ENCODE results near the gene STAT3.
"Not testable (repeated sequence)": the region's sequence is repeated elsewhere in the genome, so short reads cannot be mapped to it uniquely, and the experiment has no call there.

STAT3 gene

GRCh38 chr17:42380935-42381334 is 7.3 kb downstream of the STAT3 start:
- DNase-seq = no peak

DNA sequence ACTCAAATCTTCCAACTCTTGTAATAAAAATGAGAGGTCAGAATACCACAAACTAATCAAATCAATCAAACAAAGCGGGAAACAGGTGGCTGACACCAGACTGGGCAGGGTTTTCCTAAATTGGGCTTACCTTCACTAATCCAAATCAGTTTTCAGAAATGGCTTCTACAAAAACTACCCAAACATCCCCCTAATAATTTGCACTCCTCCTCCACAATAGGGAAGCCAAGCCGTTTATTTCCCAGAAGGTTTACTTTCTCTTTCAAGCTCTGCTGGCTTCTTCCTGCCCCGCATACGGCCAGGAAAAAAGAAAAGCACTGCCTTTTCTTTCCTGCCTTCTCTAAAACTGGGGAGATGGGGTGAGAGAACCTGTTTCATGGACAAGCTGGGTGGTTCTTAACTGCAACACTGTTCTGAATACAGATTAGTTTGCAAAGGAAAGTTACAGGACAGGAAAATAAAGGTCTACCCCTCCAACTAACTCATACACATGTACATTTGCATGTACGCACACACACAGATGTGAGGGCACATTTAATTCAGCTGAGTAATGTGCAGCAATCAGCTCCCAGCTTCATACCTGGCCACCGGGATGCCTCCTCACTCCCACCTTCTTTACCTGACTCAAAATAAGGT is 9.2 kb downstream of the STAT3 start:
- peak; percentile 34 for DNase-seq

- no peak for DNase-seq
Observed at GRCh38 chr17:42378359-42378958, 9.8 kb downstream of the STAT3 start.

- no peak for DNase-seq
Observed at GRCh38 chr17:42373896-42374295, 14.3 kb downstream of the STAT3 start.

DNA sequence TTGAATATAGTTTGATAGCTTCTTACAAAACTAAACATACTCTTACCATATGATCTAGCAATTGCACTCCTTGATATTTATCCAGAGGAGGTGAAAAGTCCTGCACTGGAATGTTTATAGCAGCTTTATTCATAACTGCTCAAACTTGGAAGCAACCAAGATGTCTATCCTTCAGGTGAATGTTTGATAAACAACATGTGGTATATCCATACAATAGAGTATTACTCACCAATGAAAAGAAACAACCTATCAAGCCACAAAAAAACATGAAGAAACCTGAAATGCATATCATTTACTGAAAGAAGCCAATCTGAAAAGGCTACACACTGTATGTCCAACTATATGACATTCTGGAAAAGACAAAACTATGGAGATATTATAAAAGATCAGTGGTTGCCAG is 16.1 kb downstream of the STAT3 start:
- DNase-seq = no peak

GRCh38 chr17:42368797-42369561 is 19.3 kb downstream of the STAT3 start:
- not testable (repeated sequence) for DNase-seq

DNA sequence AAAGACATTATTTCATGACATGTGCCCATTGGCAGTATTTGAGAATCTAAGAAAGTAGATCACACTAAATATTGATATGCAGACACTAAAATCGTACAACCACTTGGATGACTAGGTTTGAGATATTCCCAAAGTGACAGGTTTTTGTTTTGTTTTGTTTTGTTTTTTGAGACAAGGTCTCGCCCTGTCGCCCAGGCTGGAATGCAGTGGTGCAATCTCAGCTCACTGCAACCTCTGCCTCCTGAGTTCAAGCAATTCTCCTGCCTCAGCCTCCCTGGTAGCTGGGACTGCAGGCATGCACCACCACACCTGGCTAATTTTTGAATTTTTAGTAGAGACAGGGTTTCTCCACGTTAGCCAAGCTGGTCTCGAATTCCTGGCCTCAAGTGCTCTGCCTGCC is 19.9 kb downstream of the STAT3 start:
- DNase-seq = not testable (repeated sequence)

DNA sequence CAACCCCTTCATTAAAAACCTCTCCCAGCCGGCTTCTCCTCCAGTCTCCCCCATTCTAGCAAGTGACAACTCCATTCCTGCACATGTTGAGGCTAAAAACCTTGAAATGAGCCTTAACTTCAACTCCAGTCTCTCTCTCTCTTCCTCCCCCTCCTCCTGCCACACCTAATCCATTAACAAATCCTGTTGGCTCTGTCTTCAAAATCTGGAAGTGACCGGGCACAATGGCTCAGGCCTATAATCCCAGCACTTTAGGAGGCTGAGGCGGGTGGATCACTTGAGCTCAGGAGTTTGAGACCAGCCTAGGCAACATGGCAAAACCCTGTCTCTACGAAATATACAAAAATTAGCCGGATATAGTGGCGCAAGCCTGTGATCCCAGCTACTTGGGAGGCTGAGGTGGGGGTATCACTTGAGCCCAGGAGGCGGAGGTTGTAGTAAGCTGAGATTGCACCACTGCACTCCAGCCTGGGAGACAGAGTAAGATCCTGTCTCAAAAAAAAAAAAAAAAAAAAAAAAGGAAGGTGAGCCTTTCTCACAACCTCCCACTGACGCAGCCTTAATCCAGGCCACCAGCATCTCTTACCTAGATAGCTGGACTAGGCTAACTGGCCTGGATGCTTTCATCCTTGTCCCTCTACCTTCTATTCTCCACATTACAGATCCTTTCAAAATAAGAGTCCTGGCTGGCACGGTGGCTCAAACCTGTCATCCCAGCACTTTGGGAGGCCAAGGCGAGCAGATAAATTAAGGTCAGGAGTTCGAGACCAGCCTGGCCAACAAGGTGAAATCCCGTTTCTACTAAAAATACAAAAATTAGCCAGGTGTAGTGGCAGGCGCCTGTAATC is 21.8 kb downstream of the STAT3 start:
- not testable (repeated sequence) for DNase-seq

DNA sequence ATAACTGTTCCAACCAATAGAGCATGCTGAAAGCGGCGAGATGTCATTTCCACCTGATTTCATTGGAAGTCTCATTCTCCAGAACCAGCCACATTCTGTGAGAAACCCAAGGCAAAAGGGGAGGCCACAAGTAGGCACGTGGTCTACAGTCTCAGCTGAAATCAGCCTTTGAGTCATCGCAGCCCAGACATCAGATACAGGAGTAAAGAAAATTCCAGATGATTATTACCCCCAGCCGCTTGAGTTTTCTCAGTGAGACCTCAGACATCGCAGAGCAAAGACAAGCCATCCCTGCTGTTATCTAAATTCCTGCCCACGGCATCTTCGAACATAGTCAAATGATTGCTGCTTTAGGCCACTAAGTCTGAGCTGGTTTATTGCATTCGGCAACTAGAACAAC is 23.1 kb downstream of the STAT3 start:
- no peak for DNase-seq

DNA sequence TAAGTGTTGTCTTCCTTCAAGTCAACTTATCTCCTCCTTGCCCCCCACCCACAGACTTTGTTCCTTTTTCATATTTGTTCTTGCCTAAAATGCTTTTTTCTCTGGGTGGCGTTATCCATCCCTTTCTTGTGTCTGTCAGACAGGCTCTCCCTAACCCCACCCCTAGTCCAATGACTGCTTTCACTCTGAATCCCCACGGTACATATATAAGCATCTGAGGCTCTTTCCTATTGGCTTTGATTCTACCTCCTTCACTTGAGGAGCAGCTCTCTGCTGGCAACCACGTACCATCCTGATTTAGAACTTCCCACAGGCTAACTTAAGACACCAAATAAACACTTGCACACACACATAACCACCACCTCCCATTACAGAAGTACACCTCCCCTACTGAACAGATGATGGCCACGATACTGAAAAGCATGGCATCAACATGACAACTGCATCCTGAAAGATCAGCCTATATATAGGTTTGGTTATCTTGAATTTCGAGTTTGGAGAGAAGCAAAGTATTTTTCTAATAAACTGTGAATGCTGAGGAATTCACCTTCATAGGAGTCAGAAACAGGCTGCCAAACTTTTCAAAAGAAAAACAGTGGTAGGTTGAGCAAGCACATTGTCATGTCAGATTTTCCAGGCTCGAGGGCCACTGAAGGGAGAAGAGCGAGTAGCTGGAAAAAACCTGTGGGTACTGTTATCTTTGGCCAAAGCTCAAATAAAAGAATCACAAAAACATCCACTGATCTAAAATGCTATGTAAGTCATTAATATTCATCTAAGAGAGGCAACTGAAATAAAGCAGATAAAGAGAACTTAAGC is 24.3 kb downstream of the STAT3 start:
- DNase-seq = no peak

DNA sequence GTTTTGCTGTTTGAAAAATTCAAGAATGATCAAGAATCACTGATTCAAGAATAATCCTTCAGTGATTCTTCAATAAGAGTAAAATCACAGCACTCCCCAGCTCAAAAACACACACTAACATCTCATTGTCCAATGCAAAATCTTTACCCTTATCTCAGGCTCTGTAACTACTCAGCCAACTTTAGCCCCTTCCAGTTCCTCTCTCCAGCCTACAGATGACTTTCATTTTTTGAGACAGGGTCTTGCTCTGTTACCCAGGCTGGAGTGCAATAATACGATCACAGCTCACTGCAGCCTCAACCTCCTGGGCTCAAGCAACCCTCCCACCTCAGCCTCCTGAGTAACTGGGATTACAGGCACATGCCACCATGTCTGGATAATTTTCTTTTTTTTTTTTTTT is 25.0 kb downstream of the STAT3 start:
- DNase-seq = no peak

GRCh38 chr17:42362245-42362961 is 25.8 kb downstream of the STAT3 start:
- DNase-seq = no peak

DNA sequence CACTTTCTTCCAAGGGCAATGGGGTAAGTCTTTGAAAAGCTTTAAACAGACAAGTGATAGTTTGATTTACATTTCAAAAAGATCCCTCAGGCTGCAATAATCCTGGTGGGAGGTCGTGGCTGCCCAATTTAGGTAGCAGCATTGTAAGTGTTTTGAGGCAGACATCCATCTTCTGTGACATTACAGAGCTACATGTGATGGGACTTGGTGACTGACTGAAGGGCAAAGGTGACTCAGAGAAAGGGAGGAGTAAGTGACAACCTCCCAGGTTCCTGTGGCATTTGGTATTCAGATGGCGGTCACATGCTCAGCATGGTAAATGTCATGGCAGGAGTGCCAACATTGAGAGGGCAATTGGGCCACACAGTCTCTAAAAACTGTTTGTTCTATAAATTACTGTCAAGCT is 26.5 kb downstream of the STAT3 start:
- no peak for DNase-seq

GRCh38 chr17:42360388-42360787 is 27.9 kb downstream of the STAT3 start:
- DNase-seq = not testable (repeated sequence)

- DNase-seq = no peak
Observed at GRCh38 chr17:42359133-42359532, 29.1 kb downstream of the STAT3 start.

GRCh38 chr17:42358434-42358833 is 29.8 kb downstream of the STAT3 start:
- DNase-seq = no peak

DNA sequence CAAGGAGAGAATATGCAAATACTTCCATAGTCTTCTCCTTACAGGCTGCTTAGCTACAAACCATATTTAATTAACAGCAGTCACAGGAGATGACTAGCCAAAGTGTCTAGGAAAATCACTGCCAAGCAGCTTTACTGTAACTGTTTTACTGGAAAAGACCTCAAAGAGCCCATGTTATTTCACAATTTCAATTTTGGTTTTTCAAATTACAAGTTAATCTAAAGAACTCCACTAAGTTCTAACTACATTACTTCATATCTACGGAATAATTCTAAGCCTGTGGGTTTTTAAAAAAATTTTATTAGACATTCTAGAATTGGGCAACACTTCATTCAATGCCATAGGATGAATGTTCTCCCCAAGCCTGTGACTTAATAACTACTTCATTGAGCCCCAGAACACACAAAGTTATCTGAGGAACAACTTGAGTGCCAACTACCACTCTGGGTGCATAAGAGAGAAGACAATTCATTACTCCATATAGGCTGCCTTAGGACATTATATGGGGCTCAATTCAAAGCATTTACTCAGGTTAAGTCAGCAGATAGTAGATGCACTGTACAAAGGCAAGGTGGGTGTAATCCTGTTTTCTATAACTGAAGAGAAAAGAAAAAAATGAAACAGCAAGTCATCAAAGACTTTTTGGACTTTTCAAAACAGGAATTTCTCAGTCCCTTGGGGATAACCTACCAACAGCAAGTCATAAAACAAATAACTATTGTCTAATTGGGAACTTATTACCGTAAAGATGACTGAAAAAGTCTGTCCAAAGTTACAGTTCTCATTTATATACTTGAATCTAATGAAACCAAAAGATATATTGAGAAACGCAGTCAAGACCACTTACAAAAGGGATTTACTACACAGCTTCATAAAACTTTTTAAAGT is 33.0 kb downstream of the STAT3 start:
- DNase-seq = no peak

DNA sequence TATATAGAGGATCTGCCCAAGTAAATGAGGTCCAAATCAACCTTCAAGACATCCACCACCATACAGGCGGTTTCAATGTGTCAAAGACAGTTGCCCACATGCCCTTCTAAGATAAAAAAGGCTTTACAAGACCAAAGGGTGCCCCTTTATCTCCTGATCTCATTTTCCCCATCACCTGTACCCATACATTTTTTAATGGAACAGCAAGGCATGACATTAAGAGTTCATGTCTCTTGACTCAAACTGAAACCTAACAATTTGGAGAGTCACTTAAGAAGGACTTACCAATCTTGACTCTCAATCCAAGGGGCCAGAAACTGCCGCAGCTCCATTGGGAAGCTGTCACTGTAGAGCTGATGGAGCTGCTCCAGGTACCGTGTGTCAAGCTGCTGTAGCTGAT is 40.1 kb downstream of the STAT3 start:
- DNase-seq = no peak

GRCh38 chr17:42347606-42348005 is 40.6 kb downstream of the STAT3 start:
- DNase-seq = no peak

DNA sequence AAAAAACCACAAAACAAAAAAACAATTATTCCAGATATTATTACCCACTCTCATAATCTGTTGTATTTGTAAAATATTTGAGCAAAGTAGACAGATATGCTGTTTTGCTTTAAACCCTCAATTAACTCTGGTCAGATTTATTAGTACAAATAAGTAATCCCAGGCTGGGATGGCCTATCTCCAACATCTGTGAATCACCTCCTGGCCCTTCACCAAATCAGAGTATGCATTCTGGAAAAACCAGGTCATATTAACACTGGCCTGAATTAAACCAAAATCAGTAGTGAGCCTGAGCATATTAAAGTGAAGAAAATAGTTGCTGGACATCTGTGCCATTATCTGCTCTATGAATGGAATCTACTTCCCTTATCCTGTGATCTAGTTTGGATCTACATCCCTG is 41.0 kb downstream of the STAT3 start:
- no peak for DNase-seq

DNA sequence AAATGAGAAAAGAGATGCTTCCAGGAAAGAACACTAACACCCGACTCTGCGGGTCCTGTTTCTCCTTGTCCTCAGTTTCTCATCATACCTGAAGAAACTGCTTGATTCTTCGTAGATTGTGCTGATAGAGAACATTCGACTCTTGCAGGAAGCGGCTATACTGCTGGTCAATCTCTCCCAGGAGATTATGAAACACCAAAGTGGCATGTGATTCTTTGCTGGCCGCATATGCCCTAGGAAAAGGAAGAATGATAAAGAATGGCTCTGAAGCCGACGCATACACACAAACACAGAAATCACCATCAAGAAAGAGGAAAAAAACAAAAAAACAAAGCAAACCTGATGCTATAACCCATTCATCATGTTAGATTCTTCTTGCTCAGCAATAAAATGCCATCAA is 41.8 kb downstream of the STAT3 start:
- no peak for DNase-seq
